Endothelial cell of umbilical vein (primary cell): ENCODE results near the gene RBMS3. TPM values are rescaled to one million over a fixed set of nuclear protein-coding genes. Genes with fewer than 3 reads are reported as not detected.

Experiments
- BruUV-seq: library from RNA; stranded (reverse); fragments of 400-500 nt; replicated peaks from 2 replicates; lab custom pipeline; 2021; lab: Mats Ljungman, UMichigan
- CTCF ChIA-PET: fragments of 300-600, 350-600 bp; sonication (Branson Sonifier 250); formaldehyde crosslinking; loops from one replicate; lab custom pipeline; 2021; ENCODE audit warnings: antibody characterized with exemption, inconsistent platforms; lab: Charles Lee
- POLR2A ChIA-PET: fragments of 300-600, 350-600 bp; sonication (Branson Sonifier 250); formaldehyde crosslinking; loops from one replicate; lab custom pipeline; 2021; ENCODE audit warnings: antibody characterized with exemption, inconsistent platforms; lab: Charles Lee
- DNase-seq: peaks from one replicate; pipeline ENCODE4 v3.0.0-alpha.2; 2011; ENCODE audit warnings: low read depth, low spot score
- FAIRE-seq: peaks from 2 replicates; lab custom pipeline; 2011; peaks lifted over from hg19 to GRCh38; lab: Jason Lieb, UNC
- H2AFZ ChIP-seq: 2 replicates; pipeline ENCODE4 v1.6.0; 2012; ENCODE audit warnings: low read depth, low read length, control low read depth, inconsistent platforms
- H3K27ac ChIP-seq: 2 replicates; pipeline ENCODE4 v1.5.1; 2011; ENCODE audit warnings: low read depth, mild to moderate bottlenecking, control low read depth, low read length, moderate library complexity; ENCODE audit not compliant: insufficient read depth
- H3K27me3 ChIP-seq, 2 experiments: 2 replicates each; pipeline versions ENCODE4 v1.6.0 to v1.6.1; 2011; ENCODE audit warnings: low read length in 2 of 2, mixed read lengths in 1 of 2; ENCODE audit not compliant: control insufficient read depth in 2 of 2, insufficient read depth in 2 of 2
- H3K36me3 ChIP-seq, 2 experiments: 2 replicates in 1 of 2; 3 replicates in 1 of 2; pipeline ENCODE4 v1.5.1; 2011; ENCODE audit warnings: low read length in 2 of 2, mild to moderate bottlenecking in 1 of 2, moderate library complexity in 1 of 2; ENCODE audit not compliant: control insufficient read depth in 2 of 2, insufficient read depth in 2 of 2; ENCODE audit errors: extremely low read depth in 1 of 2
- H3K4me1 ChIP-seq: 3 replicates; pipeline ENCODE4 v1.5.1; 2011; ENCODE audit warnings: mild to moderate bottlenecking, low read length; ENCODE audit not compliant: control insufficient read depth, insufficient read depth; ENCODE audit errors: extremely low read depth
- H3K4me2 ChIP-seq: 2 replicates; pipeline ENCODE4 v1.6.1; 2011; ENCODE audit warnings: low read length, control low read depth, mixed read lengths; ENCODE audit not compliant: insufficient read depth
- H3K4me3 ChIP-seq, 3 experiments: fragments of 200-600 bp in 1 of 3; sonication (generic), shearing (Covaris generic) in 1 of 3; replicated peaks in 1 of 3; 2 replicates each; pipeline ENCODE4 v1.5.1; 2011 to 2016; ENCODE audit warnings: control low read depth in 3 of 3, low read length in 3 of 3, mild to moderate bottlenecking in 2 of 3, inconsistent platforms in 1 of 3, low read depth in 1 of 3, moderate library complexity in 1 of 3; ENCODE audit not compliant: insufficient read depth in 1 of 3
- H3K79me2 ChIP-seq: 2 replicates; pipeline ENCODE4 v1.6.0; 2012; ENCODE audit warnings: low read length, inconsistent platforms; ENCODE audit not compliant: control insufficient read depth, insufficient read depth
- H3K9ac ChIP-seq: replicated peaks from 2 replicates; pipeline ENCODE3; 2011; ENCODE audit warnings: low read length, control low read depth; ENCODE audit not compliant: insufficient read depth; ENCODE audit errors: extremely low read depth
- H3K9me1 ChIP-seq: replicated peaks from 3 replicates; pipeline ENCODE4 v1.6.0; 2011; ENCODE audit warnings: mild to moderate bottlenecking, low read length; ENCODE audit not compliant: control insufficient read depth, insufficient read depth; ENCODE audit errors: extremely low read depth
- H3K9me3 ChIP-seq: replicated peaks from 2 replicates; pipeline ENCODE4 v1.5.1; 2012; ENCODE audit warnings: low read length, inconsistent platforms; ENCODE audit not compliant: control insufficient read depth, insufficient read depth
- H4K20me1 ChIP-seq: replicated peaks from 2 replicates; pipeline ENCODE3; 2011; ENCODE audit warnings: mild to moderate bottlenecking, low read length; ENCODE audit not compliant: control insufficient read depth, insufficient read depth; ENCODE audit errors: extremely low read depth
- EZH2 ChIP-seq: IDR thresholded peaks from 2 replicates; pipeline ENCODE4 v1.6.1; 2012; ENCODE audit warnings: borderline replicate concordance, low read depth, mild to moderate bottlenecking, moderate library complexity, low read length, inconsistent platforms; ENCODE audit not compliant: severe bottlenecking
- FOS ChIP-seq: IDR thresholded peaks from 2 replicates; pipeline ENCODE4 v1.6.1; 2011; ENCODE audit warnings: mild to moderate bottlenecking, low read length, moderate library complexity, borderline replicate concordance; ENCODE audit not compliant: insufficient read depth
- GATA2 ChIP-seq: IDR thresholded peaks from 2 replicates; pipeline ENCODE4 v1.7.0; 2011; ENCODE audit warnings: low read depth, mild to moderate bottlenecking, moderate library complexity, mixed read lengths, low read length; ENCODE audit not compliant: insufficient read length, insufficient read depth
- JUN ChIP-seq: IDR thresholded peaks from 2 replicates; pipeline ENCODE4 v1.6.1; 2011; ENCODE audit warnings: borderline replicate concordance, low read depth; ENCODE audit not compliant: insufficient read length, insufficient read depth
- MYC ChIP-seq: IDR thresholded peaks from one replicate; pipeline ENCODE4 v1.6.1; 2011; ENCODE audit warnings: mild to moderate bottlenecking, low read depth, low read length
- POLR2A ChIP-seq: IDR thresholded peaks from 2 replicates; pipeline ENCODE4 v1.6.1; 2012; ENCODE audit warnings: low read depth, mild to moderate bottlenecking, control low read depth, low read length
- POLR2AphosphoS5 ChIP-seq: IDR thresholded peaks from 2 replicates; pipeline ENCODE4 v1.6.1; 2012; ENCODE audit warnings: low read depth, mild to moderate bottlenecking, control low read depth, low read length, moderate library complexity; ENCODE audit not compliant: insufficient read depth
- dilution Hi-C: fragments of 300-500 bp; cut with MboI; formaldehyde crosslinking; loops from one replicate; pipeline ENCODE4 v1.15.0; 2019; ENCODE audit warnings: low sequenced_read_pairs; ENCODE audit not compliant: extremely low pct_ligation_motif_present
- intact Hi-C: fragments of 100-400 bp; cut with micrococcal nuclease; formaldehyde crosslinking; loops from one replicate; pipeline ENCODE4 v1.10.0; 2022
- polyA plus RNA-seq, 4 experiments: library from polyadenylated mRNA; depleted of rRNA in 3 of 4; stranded (reverse) in 3 of 4; unstranded in 1 of 4; fragments of >200 nt; gene quantifications; 2 replicates each; pipeline versions ENCODE4 v1.2.1 to v1.2.3, GENCODE V29; 2011 to 2012; ENCODE audit warnings: missing spikeins in 1 of 4
- total RNA-seq: library from RNA; stranded (reverse); gene quantifications from 2 replicates; pipeline ENCODE4 v1.2.3, GENCODE V29; 2021
- TF ChIP-seq, protein P1 (sequence below): IDR thresholded peaks from 2 replicates; pipeline ENCODE4 v1.6.1; 2011; ENCODE audit not compliant: insufficient read depth, insufficient read length
- TF ChIP-seq, protein P2 (sequence below), 2 donors: IDR thresholded peaks; 1 replicate in 1 of 2; 2 replicates in 1 of 2; pipeline ENCODE4 v1.5.1; 2011; ENCODE audit warnings: low read length in 2 of 2, mild to moderate bottlenecking in 2 of 2, moderate library complexity in 2 of 2, control low read depth in 1 of 2, inconsistent platforms in 1 of 2, low read depth in 1 of 2; ENCODE audit not compliant: insufficient read depth in 1 of 2; ENCODE audit errors: extremely low read depth in 1 of 2

RBMS3 gene
- total and polyA plus RNA-seq, 2 donors (not counting 3 experiments of a cell fraction or from before 2014, with no cell fraction given) = 13.6 to 42.3 TPM

GRCh38 chr3:29597376-29598008, 316.6 kb downstream of the RBMS3 start:
- BruUV-seq = no TSS peak
- TF ChIP-seq, protein P1, sequence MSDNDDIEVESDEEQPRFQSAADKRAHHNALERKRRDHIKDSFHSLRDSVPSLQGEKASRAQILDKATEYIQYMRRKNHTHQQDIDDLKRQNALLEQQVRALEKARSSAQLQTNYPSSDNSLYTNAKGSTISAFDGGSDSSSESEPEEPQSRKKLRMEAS = no peak
- TF ChIP-seq, protein P2, sequence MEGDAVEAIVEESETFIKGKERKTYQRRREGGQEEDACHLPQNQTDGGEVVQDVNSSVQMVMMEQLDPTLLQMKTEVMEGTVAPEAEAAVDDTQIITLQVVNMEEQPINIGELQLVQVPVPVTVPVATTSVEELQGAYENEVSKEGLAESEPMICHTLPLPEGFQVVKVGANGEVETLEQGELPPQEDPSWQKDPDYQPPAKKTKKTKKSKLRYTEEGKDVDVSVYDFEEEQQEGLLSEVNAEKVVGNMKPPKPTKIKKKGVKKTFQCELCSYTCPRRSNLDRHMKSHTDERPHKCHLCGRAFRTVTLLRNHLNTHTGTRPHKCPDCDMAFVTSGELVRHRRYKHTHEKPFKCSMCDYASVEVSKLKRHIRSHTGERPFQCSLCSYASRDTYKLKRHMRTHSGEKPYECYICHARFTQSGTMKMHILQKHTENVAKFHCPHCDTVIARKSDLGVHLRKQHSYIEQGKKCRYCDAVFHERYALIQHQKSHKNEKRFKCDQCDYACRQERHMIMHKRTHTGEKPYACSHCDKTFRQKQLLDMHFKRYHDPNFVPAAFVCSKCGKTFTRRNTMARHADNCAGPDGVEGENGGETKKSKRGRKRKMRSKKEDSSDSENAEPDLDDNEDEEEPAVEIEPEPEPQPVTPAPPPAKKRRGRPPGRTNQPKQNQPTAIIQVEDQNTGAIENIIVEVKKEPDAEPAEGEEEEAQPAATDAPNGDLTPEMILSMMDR (IDR thresholded peaks at IDR 0.05; ENCODE audit: extremely low read depth in 1 of 2, insufficient read depth in 1 of 2, low read depth in 1 of 2, low read length in 2 of 2) = no peak
- TF ChIP-seq POLR2AphosphoS5 = no peak
- no peak for TF ChIP-seq FOS
- no peak for TF ChIP-seq JUN
- no peak for TF ChIP-seq POLR2A
- TF ChIP-seq EZH2 = no peak
- no peak for TF ChIP-seq GATA2
- TF ChIP-seq MYC = no peak
- dilution Hi-C loops = no loop called here
- no peaks in the 10 kb centered on the region for H3K36me3 ChIP-seq
- FAIRE-seq (no peak), DNase-seq (no peak)
- H2AFZ ChIP-seq = no peak overlapping the region
- intact Hi-C loops = no loop called here
- no peaks in the 10 kb centered on the region for H3K9me1 ChIP-seq
- no peak overlapping the region for H3K27ac ChIP-seq
- no peak overlapping the region for H3K4me2 ChIP-seq
- peaks cover 11% of the 10 kb centered on the region for H3K4me1 ChIP-seq
- ChIA-PET POLR2A (no interaction called here), CTCF (no interaction called here)
- H3K9me3 ChIP-seq = no peaks in the 10 kb centered on the region
- no peaks in the 10 kb centered on the region for H3K27me3 ChIP-seq
- no peak overlapping the region for H3K4me3 ChIP-seq
- no peaks in the 10 kb centered on the region for H4K20me1 ChIP-seq
- no peaks in the 10 kb centered on the region for H3K79me2 ChIP-seq
- H3K9ac ChIP-seq = no peak overlapping the region
